Stimulated activated CD4-positive, alpha-beta T cell treated with anti-CD3 and anti-CD28 coated beads, Interleukin-2, amount 100 ng/mL, for 24 hours (primary cell): Measurements from ENCODE around the gene VSTM5.
"Not testable (repeated sequence)": the region's sequence is repeated elsewhere in the genome, so short reads cannot be mapped to it uniquely, and the experiment has no call there.

Source experiments
- DNase-seq, 2 donors: peaks; one replicate each; pipeline ENCODE4 v3.0.0-alpha.2; 2020

The VSTM5 gene, protein sequence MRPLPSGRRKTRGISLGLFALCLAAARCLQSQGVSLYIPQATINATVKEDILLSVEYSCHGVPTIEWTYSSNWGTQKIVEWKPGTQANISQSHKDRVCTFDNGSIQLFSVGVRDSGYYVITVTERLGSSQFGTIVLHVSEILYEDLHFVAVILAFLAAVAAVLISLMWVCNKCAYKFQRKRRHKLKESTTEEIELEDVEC

DNA sequence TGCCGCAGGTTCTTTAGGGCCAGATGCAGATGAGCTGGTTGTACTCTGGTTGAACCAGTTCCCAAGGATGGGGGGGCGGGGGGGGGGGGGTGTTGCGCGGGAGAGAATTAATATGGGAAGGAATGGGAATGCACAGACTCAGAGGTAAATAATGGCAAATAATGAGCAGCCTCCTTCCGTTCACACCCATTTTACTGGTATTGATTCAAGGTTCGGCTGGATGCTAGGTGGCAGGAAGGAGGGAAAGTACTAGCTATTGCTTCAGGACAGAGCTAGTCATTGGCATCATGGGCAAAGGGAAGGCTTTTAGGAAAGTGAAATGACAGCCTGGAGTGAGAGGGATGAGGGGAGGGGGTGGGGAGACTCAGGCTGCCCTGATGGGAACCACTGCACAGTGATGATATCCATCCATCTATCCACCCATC is at the start of gene VSTM5:
Gene VSTM5 (minus strand): TSS at position 25 of the 425 bp plus-strand sequence. CDS start 116 bp downstream, outside the sequence.
- DNase-seq = no peak

DNA sequence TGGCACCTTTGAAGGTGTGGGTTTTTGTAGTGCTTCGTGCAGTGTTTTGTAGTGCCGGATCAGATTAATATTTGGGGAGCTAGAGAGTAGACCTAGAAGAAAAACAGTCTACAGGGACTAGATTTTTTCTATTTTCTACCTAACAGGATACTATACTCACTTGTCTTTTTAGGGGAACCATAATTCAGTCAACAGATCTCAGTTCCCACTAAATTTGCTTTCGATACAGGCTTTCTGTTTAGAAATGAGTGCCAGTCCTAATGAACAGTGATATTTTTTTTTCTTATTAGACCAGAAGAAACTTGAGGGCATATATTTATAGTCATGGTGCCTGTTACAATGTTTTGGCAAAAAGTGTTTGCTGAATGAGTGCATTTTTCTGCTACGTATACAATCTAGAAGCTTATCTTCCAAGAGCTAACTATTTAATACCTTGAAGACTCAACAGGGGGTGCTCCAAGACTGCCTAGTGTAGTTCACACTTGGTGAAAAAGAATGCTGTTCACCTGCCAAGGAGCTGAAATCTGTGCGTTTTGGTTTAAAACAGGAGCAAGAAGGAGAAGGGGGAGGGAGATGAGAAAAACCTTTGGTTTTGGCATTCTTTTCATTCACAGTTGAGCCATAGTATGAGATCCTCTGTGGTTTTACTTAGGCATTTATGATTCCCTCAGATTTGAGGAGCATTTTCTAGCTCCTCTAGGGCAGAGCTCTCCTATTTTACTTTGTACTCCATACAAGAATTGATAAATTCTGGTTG is 44.9 kb upstream of the VSTM5 start:
- DNase-seq = no peak

GRCh38 chr11:93890391-93891051 is 40.1 kb upstream of the VSTM5 start:
- no peak for DNase-seq

DNA sequence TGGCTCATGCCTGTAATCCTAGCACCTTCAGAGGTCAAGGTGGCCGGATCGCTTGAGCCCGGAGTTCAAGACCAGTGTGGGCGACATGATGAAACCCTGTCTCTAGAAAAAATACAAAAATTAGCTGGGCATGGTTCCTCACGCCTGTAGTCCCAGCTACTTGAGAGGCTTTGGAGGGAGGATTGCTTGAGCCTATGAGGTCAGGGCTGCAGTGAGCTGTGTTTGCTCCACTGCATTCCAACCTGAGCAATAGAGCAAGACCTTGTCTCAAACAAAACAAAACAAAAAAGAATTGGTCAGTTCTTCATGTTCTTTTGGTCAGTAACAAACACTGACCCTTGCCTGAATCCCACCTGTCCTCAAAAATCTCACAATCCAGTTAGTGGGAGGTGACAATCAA is 36.7 kb upstream of the VSTM5 start:
- no peak for DNase-seq

GRCh38 chr11:93879114-93879513 is 28.7 kb upstream of the VSTM5 start:
- not testable (repeated sequence) for DNase-seq

- DNase-seq = no peak
These were observed 25.2 kb upstream of the VSTM5 start for GRCh38 chr11:93875637-93876036.

DNA sequence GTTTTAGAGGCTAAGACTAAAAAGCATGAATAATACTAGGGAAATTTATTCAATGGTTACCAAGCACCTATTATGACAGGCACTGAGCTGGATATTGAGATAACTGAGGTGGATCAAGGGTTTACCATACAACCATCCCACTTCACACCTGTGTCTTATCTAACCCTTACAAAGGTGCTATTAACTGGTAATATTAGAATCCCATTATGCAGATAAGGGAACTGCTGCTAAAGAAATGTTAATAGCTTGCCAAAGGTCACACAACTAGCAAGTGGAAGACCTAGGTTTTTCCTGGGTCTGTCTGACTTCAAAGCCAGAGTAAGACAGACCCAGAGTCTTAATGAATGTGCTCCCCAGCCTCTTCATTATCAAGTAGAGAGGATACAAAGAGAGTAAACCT is 21.1 kb upstream of the VSTM5 start:
- no peak for DNase-seq

GRCh38 chr11:93870616-93871015 is 20.2 kb upstream of the VSTM5 start:
- DNase-seq = no peak

DNA sequence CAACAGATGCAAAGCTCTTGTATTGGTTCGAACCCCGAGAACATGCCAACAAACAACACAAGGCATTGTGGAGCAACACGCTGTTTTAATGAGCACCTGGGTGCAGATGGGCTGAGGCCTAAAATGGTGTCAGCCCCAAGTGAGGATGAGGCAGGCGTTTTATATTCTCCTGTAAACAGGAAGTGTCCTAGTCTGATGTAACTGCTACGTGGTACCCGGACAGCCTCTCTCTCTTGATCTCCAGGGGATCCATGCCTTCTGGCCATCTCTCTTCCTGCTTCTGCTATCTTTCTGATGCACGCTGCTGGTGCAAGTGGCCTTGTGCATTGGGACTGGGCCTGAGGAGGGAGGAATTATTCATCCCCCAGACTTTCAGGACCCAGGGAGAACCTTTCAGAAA is 19.4 kb upstream of the VSTM5 start:
- DNase-seq = no peak

DNA sequence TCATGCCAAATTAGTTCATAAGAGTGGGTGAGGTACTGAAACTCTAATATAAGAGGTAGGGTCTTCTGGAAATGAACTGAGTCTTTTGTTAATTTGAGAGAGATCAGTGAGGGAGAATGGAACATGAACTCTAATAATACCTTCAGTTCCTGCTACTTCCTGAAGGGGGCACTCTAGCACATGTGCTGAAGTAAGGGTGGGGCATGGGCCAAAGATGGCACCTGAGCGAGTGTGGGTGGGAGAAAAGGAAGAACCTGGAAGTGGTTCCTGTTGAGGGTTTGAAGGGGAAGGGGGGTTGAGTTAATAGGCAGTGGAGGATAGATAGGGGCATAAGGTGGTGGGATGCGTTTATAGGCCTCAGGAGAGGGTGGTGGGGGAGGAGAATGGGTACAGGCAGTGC is 18.0 kb upstream of the VSTM5 start:
- not testable (repeated sequence) for DNase-seq

DNA sequence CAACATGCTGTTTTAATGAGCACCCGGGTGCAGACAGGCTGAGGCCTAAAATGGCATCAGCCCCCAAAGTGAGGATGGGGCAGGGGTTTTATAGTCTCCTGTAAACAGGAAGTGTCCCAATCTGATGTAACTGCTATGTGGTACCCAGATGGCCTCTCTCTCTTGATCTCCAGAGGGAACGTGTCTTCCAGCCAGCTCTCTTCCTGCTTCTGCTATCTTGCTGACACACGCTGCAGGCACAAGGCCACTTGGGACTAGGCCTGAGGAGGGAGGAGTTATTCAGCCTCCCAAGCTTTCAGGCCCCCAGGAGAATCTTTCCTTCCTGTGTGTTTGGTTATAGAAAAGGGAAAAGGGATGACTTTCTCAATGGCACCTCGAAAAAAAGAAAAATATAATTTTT is 11.4 kb upstream of the VSTM5 start:
- DNase-seq = no peak

GRCh38 chr11:93858121-93858775 is 7.8 kb upstream of the VSTM5 start:
- DNase-seq = no peak

DNA sequence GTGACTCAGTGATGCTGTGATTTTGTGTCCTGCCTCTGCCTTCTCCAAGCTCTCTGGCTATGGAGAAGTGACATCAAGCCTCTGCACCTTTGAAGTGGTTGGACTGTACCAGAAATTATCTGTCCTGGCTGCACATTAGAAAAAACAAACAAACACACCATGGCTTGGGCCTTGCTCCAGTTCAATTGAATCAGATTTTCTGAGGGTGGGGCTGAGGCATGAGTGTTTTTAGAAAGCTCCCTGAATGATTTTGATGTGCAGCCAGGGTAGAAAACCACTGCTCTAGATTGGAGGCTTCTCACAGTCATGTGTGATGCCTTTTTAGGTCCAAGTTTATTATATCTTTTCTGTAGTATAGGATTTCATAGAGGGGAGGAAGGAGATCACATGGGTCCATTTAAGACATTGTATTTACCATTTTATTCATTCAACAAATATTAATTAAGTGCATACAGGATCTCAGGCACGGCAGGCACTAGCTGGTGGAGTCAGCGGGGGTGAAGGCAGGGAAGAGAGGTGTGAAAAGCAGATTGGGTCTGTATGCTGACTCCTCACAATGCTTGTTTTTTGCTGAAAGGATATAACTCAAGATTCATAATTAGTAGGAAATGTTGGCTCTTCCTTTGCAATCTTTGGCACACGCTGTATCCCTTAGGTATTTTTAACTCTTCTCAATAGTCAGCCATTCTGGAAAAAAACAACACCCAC is 7.1 kb upstream of the VSTM5 start:
- no peak for DNase-seq

DNA sequence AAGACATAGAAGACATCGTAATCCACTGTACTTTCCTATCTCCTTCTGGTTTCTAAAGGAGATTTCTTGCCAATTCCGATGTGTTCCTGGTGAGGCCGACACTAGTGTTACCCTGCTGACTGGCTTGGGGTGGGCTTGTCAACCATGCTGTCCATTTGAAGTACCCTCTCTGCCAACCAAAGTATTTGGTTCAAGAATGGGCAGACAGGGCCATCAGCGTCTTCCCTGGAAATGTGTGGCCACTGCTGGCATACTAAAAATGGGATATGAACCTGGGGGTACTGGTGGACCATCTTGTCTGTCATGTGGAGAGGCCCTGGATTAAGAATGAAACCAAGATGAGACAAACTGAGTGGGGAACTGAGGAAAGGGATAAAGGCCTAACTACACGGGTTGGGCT is 1.8 kb upstream of the VSTM5 start:
- no peak for DNase-seq

DNA sequence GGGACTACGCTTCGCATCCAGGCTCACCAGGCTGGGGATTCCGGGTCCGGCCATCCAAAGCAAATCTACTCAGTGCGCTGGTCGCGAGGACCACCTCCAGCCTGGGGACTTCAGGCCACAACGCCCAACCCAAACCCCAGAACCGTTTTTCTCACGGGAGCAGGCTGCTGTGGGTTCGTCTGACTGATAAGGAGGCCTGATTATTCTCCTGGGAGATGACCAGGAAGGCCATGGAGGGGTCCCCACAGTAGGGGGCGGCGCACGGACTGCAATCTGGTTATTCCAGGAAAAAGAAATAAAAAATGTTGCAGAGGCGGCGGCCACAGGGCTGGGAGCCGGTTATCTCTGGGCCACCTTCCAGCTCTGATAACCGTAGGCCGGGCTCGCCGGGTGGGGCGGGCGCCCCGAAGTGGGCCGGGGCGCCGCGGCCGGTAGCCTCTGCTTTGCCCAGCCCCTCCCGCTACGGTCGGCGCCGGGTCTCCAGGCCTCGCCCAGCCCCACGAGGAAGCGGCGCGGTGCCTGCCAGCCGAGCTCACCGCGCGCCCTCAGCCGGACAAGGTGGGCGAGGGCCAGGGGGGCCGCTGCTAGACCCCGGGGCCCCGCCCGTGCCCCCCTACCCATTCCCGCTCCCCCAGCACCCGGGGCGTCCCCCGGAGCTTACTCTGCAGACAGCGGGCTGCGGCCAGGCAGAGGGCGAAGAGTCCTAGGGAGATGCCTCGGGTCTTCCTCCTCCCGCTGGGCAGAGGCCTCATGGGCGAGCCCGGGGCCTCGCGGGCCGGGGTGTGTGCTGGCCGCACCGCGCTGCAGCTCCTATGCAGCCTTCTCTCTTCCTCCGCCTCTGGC is 446 bp downstream of the VSTM5 start:
- peak in 1 of 2 donors; percentile 2 for DNase-seq

GRCh38 chr11:93849201-93849600 is 1.2 kb downstream of the VSTM5 start:
- DNase-seq = no peak

DNA sequence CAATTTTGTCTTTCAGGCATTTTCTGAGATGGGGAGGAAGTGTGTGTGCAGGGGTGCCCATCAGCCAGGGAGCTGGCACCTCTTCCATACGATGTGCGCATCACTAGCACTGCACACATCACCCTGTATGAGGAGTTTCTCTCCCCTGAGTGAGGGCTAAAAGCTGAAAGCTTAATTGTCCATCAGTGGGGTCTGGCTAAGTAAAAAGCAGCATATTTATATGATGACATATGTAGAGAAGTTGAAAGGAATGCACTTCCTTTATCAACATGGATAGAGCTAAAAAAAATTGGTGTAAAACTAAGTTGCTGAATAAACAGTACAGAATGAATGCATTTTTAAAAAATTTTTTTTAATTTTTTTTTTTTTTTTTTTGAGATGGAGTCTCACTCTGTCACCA is 4.0 kb downstream of the VSTM5 start:
- no peak for DNase-seq

DNA sequence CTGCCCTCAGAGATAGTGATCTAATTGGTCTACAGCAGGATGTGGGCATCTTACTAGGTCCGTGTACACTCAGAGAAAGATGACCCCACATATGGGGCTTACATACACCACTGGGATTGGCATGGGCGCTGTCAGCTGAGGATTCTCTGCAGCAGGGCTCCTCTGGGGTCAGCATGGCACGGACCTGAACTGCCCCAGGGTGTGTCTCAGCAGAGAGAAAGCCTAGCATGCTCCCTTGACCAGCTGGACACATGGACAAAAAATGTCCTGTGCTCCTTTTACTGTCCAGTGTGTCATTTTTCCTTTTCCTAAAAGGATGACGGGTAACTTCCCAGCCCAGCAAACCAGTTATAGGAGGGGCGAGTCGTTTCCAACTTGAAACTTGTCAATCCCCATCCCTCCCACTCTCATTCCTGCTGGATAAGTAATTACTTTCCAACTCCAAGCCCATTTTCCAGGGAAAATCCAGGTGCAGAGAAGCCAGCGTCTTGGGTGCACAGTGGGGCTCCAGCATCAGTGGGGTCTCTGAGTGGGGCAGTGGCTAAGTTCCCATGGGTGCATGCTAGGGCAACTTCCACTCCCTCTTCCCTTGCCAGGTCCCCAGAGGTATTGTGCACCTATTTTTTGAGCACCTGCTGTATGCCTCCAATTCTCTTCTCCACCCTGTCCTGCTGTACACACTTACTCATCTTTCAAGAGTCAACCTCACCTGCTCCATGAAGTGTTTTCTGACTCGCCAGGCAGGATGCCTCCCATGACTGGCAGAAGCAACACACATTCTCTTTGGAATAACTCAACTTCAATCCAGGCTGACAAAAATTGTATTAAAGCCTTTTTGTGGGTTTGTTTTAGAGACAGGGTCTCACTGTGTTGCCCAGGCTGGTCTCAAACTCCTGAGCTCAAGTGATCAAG is 5.0 kb downstream of the VSTM5 start:
- DNase-seq = no peak

- DNase-seq = no peak
These were observed 5.8 kb downstream of the VSTM5 start for GRCh38 chr11:93844568-93844967.

GRCh38 chr11:93843906-93844305 is 6.5 kb downstream of the VSTM5 start:
- no peak for DNase-seq

- DNase-seq = no peak
These were observed 8.0 kb downstream of the VSTM5 start for GRCh38 chr11:93842461-93842860.
